Motor neuron (in vitro differentiated cells): ENCODE data around the gene KCNB1. TPM values are rescaled to one million over a fixed set of nuclear protein-coding genes. Genes with fewer than 3 reads are reported as not detected.

Experiments
- ATAC-seq, 8 experiments: fragments of 200-7000 bp; cut with Tn5 transposase; replicated peaks in 6 of 8; 2 replicates each; pipeline ENCODE4 v1.8.0; 2021; ENCODE audit warnings: mild to moderate bottlenecking in 8 of 8, moderate library complexity in 8 of 8
- H3K27ac ChIP-seq, 2 donors: fragments of 250-450 bp; sonication (Bioruptor Pico); 2 replicates each; pipeline ENCODE4 v1.9.0; 2021; ENCODE audit warnings: antibody characterized with exemption in 2 of 2, mild to moderate bottlenecking in 2 of 2, moderate library complexity in 1 of 2
- H3K4me1 ChIP-seq, 2 donors: fragments of 250-450 bp; sonication (Bioruptor Pico); replicated peaks in 1 of 2; 2 replicates each; pipeline ENCODE4 v1.6.1; 2021; ENCODE audit warnings: antibody characterized with exemption in 2 of 2, mild to moderate bottlenecking in 2 of 2, moderate library complexity in 1 of 2
- H3K4me3 ChIP-seq, 5 donors: fragments of 250-450 bp; sonication (Bioruptor Pico); 2 replicates each; pipeline ENCODE4 v1.9.0; 2021; ENCODE audit warnings: antibody characterized with exemption in 5 of 5, mild to moderate bottlenecking in 5 of 5, moderate library complexity in 4 of 5
- WGBS, 10 experiments: fragments of 450-650 bp; shearing (Covaris generic); methylation state at CpG; one replicate each; pipeline ENCODE4 v1.0.0; 2022; 5-methylcytosine and 5-hydroxymethylcytosine counted together
- in situ Hi-C, 9 experiments: fragments of 400-800 bp; cut with MboI; loops; one replicate each; pipeline ENCODE4 v1.15.0; 2021; ENCODE audit warnings: low sequenced_read_pairs in 9 of 9, low pct_unique_long_range_greater_than_20kb in 2 of 9; ENCODE audit not compliant: unreplicated experiment in 9 of 9
- total RNA-seq, 8 experiments: library from RNA; unstranded; fragments of 300-600 nt; gene quantifications; 2 replicates each; pipeline versions ENCODE4 v1.2.3 to v1.2.4, GENCODE V29; 2022

KCNB1 gene
- total RNA-seq, 8 experiments from 2014 or later: 0.58 to 11.5 (median 3.1) TPM

GRCh38 chr20:49478754-49479689 is 3.4 kb downstream of the KCNB1 start:
- 0 to 100% (median 79%) methylated on average over 1 to 4 of the region's 5 CpGs; no CpG with 5 or more reads in 2 of the 10 experiments for WGBS, 10 experiments
- no peak overlapping the region for H3K27ac ChIP-seq
- no peak for ATAC-seq
- H3K4me3 ChIP-seq: no peak overlapping the region
- in situ Hi-C loops: loop anchor here in 1 of 9 experiments (25.0 kb wide), 1 partner anchor 142 kb away; no protein-coding TSS in a partner anchor
- H3K4me1 ChIP-seq: peaks cover 0 to 9% of the 10 kb centered on the region in 2 donors

GRCh38 chr20:49478266-49478665 is 4.2 kb downstream of the KCNB1 start:
- H3K27ac ChIP-seq: no peak overlapping the region
- no peak overlapping the region for H3K4me3 ChIP-seq
- in situ Hi-C loops: loop anchor here in 1 of 9 experiments (25.0 kb wide), 1 partner anchor 141 kb away; no protein-coding TSS in a partner anchor
- ATAC-seq: peak in 3 of 8 experiments; percentile 22 to 27 (median 23)
- WGBS, 10 experiments: 0 to 25% (median 18%) methylated on average over 1 to 5 of the region's 7 CpGs; no CpG with 5 or more reads in 3 of the 10 experiments
- peaks cover 0 to 9% of the 10 kb centered on the region in 2 donors for H3K4me1 ChIP-seq

DNA sequence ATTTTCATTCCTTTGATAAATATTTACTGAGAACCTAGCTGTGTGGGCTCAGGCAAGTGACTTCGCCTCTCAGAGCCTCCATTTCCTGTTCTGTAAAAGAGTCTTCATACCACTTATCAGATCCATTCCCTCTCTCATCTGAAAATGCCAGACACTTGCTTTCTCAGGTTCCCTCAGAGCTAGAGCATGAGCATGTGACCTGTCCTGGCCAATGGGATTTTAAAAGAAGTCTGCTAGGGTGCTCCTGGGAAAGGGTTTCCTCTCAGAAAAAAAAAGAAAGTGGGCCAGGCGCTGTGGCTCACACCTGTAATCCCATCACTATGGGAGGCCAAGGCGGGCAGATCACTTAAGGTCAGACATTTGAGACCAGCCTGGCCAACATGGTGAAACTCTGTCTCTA is 5.3 kb downstream of the KCNB1 start:
- 42 to 100% (median 80%) methylated on average over 1 to 3 of the region's 3 CpGs; no CpG with 5 or more reads in 5 of the 10 experiments for WGBS, 10 experiments
- H3K27ac ChIP-seq: no peak overlapping the region
- peaks cover 0 to 9% of the 10 kb centered on the region in 2 donors for H3K4me1 ChIP-seq
- no peak for ATAC-seq
- in situ Hi-C loops: loop anchor here in 1 of 9 experiments (25.0 kb wide), 1 partner anchor 140 kb away; no protein-coding TSS in a partner anchor
- H3K4me3 ChIP-seq: no peak overlapping the region

DNA sequence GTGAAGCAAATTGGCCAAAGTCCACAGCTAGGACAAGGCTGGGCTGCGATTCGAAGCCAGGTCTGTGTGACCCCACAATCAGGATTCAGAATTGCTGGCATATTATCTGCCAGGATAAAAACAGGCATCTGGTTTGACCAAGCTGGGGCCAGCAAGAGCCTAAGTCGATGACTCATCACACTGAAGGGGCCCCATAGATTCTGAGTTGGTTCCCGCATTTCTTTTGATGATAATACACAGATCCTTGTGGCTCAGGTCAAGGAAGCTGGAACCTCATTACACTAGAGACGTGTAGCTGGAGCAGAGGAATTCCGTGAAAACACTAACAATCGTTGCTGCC is 6.5 kb downstream of the KCNB1 start:
- peak in 1 of 8 experiments; percentile 32 for ATAC-seq
- Histone ChIP-seq H3K4me1 (peaks cover 0 to 9% of the 10 kb centered on the region in 2 donors), H3K4me3 (no peak overlapping the region), H3K27ac (no peak overlapping the region)
- WGBS, 10 experiments: 40 to 79% (median 58%) methylated on average over 1 to 6 of the region's 7 CpGs; no CpG with 5 or more reads in 3 of the 10 experiments
- in situ Hi-C loops: loop anchor here in 1 of 9 experiments (25.0 kb wide), 1 partner anchor 139 kb away; no protein-coding TSS in a partner anchor

GRCh38 chr20:49475292-49476015 is 7.0 kb downstream of the KCNB1 start:
- ATAC-seq: no peak
- peaks cover 0 to 9% of the 10 kb centered on the region in 2 donors for H3K4me1 ChIP-seq
- 0 to 100% (median 75%) methylated on average over 1 to 5 of the region's 6 CpGs; no CpG with 5 or more reads in 2 of the 10 experiments for WGBS, 10 experiments
- no peak overlapping the region for H3K4me3 ChIP-seq
- no peak overlapping the region for H3K27ac ChIP-seq
- in situ Hi-C loops: loop anchor here in 1 of 9 experiments (25.0 kb wide), 1 partner anchor 138 kb away; no protein-coding TSS in a partner anchor

DNA sequence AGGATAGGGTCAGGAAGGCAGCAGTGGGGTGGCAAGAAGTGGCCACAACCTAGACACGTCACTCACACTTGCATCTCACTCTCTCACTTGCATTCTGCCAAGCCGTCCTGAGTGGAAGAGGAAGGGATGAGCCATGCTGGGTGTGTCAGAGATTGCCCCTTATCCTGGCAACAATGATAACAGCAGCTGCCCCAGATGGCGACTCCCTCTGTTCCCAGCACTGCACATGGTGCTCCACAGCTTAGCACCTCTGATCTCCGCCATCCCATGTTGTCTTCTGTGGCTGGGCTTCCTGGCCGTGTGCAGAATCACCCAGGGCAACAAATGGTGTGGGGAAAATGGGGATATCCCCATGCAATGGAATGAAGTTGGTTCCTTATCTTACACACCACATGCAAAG is 11.1 kb downstream of the KCNB1 start:
- 38 to 82% (median 77%) methylated on average over 2 to 5 of the region's 5 CpGs; no CpG with 5 or more reads in 5 of the 10 experiments for WGBS, 10 experiments
- in situ Hi-C loops: no loop called here
- no peak overlapping the region for H3K27ac ChIP-seq
- no peaks in the 10 kb centered on the region for H3K4me1 ChIP-seq
- peak in 1 of 8 experiments; percentile 47 for ATAC-seq
- no peak overlapping the region for H3K4me3 ChIP-seq

GRCh38 chr20:49470922-49471321 is 11.5 kb downstream of the KCNB1 start:
- no peak for ATAC-seq
- 11 to 84% (median 62%) methylated on average over 2 to 6 of the region's 6 CpGs; no CpG with 5 or more reads in 2 of the 10 experiments for WGBS, 10 experiments
- Histone ChIP-seq H3K4me3 (no peak overlapping the region), H3K4me1 (no peaks in the 10 kb centered on the region), H3K27ac (no peak overlapping the region)
- in situ Hi-C loops: no loop called here

DNA sequence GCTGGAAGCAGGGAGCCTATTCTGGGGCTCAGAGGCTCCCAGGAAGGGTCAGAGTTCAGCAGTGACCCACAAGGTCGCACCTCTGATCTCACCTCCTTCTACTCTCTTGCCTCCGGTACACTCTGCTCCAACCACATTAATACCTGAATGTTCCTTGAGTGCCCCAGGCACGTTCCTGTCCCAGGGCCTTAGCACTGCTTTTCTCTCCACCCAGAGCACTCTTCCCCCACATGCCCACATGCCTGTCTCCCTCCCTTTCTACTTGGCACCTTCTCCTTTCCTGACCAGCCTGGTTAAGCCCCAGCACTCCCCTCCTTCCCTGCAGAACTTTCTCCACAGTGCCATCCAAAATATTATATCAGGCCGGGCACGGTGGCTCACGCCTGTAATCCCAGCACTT is 13.4 kb downstream of the KCNB1 start:
- Histone ChIP-seq H3K4me1 (no peaks in the 10 kb centered on the region), H3K4me3 (no peak overlapping the region), H3K27ac (no peak overlapping the region)
- 47 to 89% (median 60%) methylated on average over 1 to 3 of the region's 6 CpGs; no CpG with 5 or more reads in 7 of the 10 experiments for WGBS, 10 experiments
- no peak for ATAC-seq
- in situ Hi-C loops: no loop called here

GRCh38 chr20:49468412-49468811 is 14.1 kb downstream of the KCNB1 start:
- ATAC-seq: no peak
- H3K4me1 ChIP-seq: no peaks in the 10 kb centered on the region
- 20 to 100% (median 87%) methylated on average over 1 to 4 of the region's 7 CpGs; no CpG with 5 or more reads in 6 of the 10 experiments for WGBS, 10 experiments
- in situ Hi-C loops: no loop called here
- no peak overlapping the region for H3K4me3 ChIP-seq
- H3K27ac ChIP-seq: no peak overlapping the region

GRCh38 chr20:49466114-49466912 is 16.2 kb downstream of the KCNB1 start:
- in situ Hi-C loops: no loop called here
- no peak overlapping the region for H3K27ac ChIP-seq
- no peak for ATAC-seq

GRCh38 chr20:49464556-49464955 is 17.9 kb downstream of the KCNB1 start:
- no peak overlapping the region for H3K4me3 ChIP-seq
- in situ Hi-C loops: no loop called here
- 73 to 90% (median 78%) methylated on average over 1 to 4 of the region's 7 CpGs; no CpG with 5 or more reads in 6 of the 10 experiments for whole genome bisulfite sequencing, 10 experiments
- ATAC-seq: peak in 1 of 8 experiments; percentile 42
- no peak overlapping the region for H3K27ac ChIP-seq
- H3K4me1 ChIP-seq: no peaks in the 10 kb centered on the region

More at GRCh38 chr20:49466114-49466912, 16.2 kb downstream of the KCNB1 start:
- no peaks in the 10 kb centered on the region for H3K4me1 ChIP-seq
- 52 to 100% (median 83%) methylated on average over 1 to 8 of the region's 8 CpGs for WGBS, 10 experiments
- H3K4me3 ChIP-seq: no peak overlapping the region

DNA sequence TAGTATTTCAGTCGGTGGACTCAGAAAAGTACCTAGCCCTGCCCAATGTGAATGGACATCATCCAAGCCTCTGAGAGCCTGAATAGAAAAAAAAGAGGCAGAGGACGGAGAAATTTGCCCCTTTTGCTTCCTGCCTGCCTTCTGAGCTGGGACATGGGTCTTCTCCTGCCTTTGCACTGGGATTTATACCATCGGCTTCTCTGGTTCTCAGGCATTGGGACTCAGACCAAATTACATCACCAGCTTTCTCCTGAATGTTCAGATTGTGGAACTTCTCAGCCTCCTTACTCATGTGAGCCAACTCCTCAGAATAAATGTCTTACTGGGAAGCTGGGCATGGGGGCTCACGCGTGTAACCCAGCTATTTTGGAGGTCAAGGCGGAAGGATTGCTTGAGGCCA is 19.8 kb downstream of the KCNB1 start:
- H3K4me1 ChIP-seq: no peaks in the 10 kb centered on the region
- WGBS, 10 experiments: 20 to 100% (median 73%) methylated on average over 1 to 4 of the region's 6 CpGs; no CpG with 5 or more reads in 4 of the 10 experiments
- no peak for ATAC-seq
- in situ Hi-C loops: no loop called here
- no peak overlapping the region for H3K4me3 ChIP-seq
- no peak overlapping the region for H3K27ac ChIP-seq
